Omental fat pad (tissue), 4 donors: ENCODE results near the gene MPPED2. TPM values are rescaled to one million over a fixed set of nuclear protein-coding genes. Genes with fewer than 3 reads are reported as not detected.

ENCODE experiments used
- ATAC-seq: fragments of 150-250 bp; one replicate; pipeline ENCODE4 v1.9.1; 2016; ENCODE audit warnings: mild to moderate bottlenecking, moderate library complexity; ENCODE audit not compliant: low FRiP score
- DNase-seq: peaks from one replicate; pipeline ENCODE4 v3.0.0-alpha.2; 2019; ENCODE audit warnings: low spot score
- CTCF ChIP-seq, 3 donors: fragments of 450-650 bp; IDR thresholded peaks; one replicate each; pipeline ENCODE4 v1.5.1; 2016 to 2017; ENCODE audit warnings: antibody characterized with exemption in 3 of 3, mild to moderate bottlenecking in 3 of 3, moderate library complexity in 2 of 3
- total RNA-seq, 4 donors: library from RNA; depleted of rRNA; stranded (reverse); fragments of >200 nt; gene quantifications; one replicate each; pipeline ENCODE4 v1.1.0, GENCODE V29; 2016

MPPED2 gene
- total RNA-seq, 4 donors from 2014 or later, result 5.6 to 12.0 (median 8.7) TPM

GRCh38 chr11:30406978-30407762 is 179.0 kb downstream of the MPPED2 start:
- no peak for TF ChIP-seq CTCF (IDR thresholded peaks at IDR 0.05)
- DNase-seq (no peak), ATAC-seq (no peak)

- TF ChIP-seq CTCF (IDR thresholded peaks at IDR 0.05), result no peak
- no peak for DNase-seq
- ATAC-seq, result no peak
These were observed 180.8 kb downstream of the MPPED2 start for GRCh38 chr11:30405385-30405784.

- DNase-seq (no peak), ATAC-seq (no peak)
- TF ChIP-seq CTCF (IDR thresholded peaks at IDR 0.05), result no peak
These were observed 182.0 kb downstream of the MPPED2 start for GRCh38 chr11:30404136-30404535.

- TF ChIP-seq CTCF (IDR thresholded peaks at IDR 0.05), result no peak
- ATAC-seq (no peak), DNase-seq (no peak)
These were observed 190.4 kb downstream of the MPPED2 start for GRCh38 chr11:30395751-30396150.

- DNase-seq (no peak), ATAC-seq (no peak)
- no peak for TF ChIP-seq CTCF (IDR thresholded peaks at IDR 0.05)
These were observed 193.1 kb downstream of the MPPED2 start for GRCh38 chr11:30393012-30393411.

- DNase-seq (no peak), ATAC-seq (no peak)
- no peak for TF ChIP-seq CTCF (IDR thresholded peaks at IDR 0.05)
These were observed 193.8 kb downstream of the MPPED2 start for GRCh38 chr11:30392221-30392784.

GRCh38 chr11:30388957-30389356 is 197.2 kb downstream of the MPPED2 start:
- ATAC-seq, result no peak
- TF ChIP-seq CTCF (IDR thresholded peaks at IDR 0.05), result no peak
- DNase-seq, result no peak
